GM12872 (cell line): ENCODE data around the gene CYP27C1.

Source experiments
- TF ChIP-seq, protein P1 (sequence below): IDR thresholded peaks from 3 replicates; pipeline ENCODE4 v1.5.1; 2011; ENCODE audit warnings: low read depth, mild to moderate bottlenecking, low read length, moderate library complexity; ENCODE audit not compliant: insufficient read depth

Gene CYP27C1, protein sequence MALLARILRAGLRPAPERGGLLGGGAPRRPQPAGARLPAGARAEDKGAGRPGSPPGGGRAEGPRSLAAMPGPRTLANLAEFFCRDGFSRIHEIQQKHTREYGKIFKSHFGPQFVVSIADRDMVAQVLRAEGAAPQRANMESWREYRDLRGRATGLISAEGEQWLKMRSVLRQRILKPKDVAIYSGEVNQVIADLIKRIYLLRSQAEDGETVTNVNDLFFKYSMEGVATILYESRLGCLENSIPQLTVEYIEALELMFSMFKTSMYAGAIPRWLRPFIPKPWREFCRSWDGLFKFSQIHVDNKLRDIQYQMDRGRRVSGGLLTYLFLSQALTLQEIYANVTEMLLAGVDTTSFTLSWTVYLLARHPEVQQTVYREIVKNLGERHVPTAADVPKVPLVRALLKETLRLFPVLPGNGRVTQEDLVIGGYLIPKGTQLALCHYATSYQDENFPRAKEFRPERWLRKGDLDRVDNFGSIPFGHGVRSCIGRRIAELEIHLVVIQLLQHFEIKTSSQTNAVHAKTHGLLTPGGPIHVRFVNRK

DNA sequence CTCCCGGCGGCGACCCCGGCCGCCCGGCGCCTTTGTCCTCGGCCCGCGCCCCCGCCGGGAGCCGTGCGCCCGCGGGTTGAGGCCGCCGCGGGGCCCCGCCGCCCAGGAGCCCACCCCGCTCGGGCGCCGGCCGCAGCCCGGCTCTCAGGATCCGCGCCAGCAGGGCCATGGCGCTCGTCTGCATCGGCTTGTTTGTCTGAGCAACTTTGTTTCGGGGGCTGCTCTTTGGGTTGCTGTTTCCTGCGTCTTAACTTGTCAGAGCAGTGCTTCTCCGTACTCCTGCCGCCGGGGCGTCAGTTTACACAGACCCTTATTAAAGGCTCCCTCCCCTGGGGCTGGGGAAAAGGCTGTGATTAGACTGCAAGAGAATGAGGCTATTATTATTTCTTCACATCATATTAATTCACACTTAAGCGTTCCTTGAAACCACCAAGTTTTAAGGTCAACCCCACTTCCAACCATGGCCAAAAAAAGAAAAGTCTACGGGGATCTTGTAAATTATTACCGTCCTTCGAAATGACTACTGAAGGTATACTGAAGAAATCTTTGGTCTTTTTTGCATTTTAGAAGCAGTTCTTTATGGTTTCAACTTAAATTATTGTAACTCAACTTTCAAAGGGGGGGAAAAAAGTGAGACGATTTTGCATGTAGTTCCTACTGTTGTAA is at the start of gene CYP27C1:
CYP27C1 (minus strand) TSS at position 198 of the 666 bp plus-strand sequence; CDS start at position 169, 29 bp downstream.
- TF ChIP-seq, protein P1, sequence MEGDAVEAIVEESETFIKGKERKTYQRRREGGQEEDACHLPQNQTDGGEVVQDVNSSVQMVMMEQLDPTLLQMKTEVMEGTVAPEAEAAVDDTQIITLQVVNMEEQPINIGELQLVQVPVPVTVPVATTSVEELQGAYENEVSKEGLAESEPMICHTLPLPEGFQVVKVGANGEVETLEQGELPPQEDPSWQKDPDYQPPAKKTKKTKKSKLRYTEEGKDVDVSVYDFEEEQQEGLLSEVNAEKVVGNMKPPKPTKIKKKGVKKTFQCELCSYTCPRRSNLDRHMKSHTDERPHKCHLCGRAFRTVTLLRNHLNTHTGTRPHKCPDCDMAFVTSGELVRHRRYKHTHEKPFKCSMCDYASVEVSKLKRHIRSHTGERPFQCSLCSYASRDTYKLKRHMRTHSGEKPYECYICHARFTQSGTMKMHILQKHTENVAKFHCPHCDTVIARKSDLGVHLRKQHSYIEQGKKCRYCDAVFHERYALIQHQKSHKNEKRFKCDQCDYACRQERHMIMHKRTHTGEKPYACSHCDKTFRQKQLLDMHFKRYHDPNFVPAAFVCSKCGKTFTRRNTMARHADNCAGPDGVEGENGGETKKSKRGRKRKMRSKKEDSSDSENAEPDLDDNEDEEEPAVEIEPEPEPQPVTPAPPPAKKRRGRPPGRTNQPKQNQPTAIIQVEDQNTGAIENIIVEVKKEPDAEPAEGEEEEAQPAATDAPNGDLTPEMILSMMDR, result no peak

DNA sequence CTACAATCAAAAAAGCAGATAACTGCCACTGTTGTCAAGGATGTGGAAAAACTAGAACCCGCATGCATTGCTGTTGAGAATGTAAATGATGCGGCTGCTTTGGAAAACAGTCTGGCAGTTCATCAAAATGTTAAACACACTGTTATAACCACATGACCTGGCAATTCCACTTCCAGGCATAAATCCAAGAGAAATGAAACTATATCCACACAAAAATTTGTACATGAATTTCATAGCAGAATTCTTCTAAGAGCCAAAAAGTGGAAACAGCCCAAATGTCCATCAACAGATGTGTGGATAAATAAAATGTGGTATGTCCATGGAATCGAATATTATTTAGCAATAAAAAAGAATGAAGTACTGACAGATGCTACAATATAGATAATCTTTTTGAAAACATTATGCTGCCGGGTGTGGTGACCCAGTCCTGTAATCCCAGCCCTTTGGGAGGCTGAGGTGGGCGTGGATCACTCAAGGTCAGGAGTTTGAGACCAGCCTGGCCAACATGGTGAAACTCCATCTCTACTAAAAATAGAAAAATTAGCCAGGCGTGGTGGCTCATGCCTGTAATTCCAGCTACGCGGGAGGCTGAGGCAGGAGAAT is 41.8 kb upstream of the CYP27C1 start:
- TF ChIP-seq, protein P1, result no peak

DNA sequence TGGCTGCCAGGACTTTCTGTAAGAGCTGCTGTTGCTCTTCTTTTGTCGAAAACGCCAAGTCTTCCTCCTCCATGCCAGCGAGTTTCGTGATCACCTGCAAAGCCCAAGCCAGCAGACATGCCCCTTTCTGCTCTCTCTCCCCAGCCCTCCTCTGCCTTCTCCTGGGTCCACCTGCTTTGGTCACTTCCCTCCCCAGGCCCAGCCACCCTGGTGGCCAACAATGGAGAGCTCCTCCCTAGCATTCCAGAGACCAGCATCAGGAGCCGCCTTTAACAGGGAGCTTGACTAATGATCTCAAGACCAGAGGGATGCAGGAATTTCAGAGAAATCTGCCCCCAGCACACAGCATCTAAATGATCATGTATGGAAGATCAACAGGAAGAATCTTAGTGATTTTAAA is 39.3 kb upstream of the CYP27C1 start:
- TF ChIP-seq, protein P1, result no peak

DNA sequence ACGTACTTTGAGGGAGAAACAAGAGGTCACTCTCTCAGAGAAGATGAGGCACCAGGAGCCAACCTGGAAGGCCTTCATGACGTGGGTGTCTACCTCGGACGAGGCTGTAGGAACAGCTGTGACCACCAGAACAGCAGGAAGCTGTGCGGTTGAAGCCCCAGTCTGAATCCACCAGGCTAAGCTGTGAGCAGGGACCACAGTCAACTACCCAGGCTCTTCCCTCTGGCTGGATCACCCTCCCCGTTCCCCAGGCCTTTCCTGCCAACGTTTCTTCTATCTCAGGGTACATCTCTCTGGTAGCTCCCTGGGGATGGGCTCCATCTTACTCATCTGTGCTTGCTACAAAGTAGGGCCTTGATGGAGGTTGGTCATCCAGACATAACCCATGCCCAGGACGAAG is 36.8 kb upstream of the CYP27C1 start:
- TF ChIP-seq, protein P1, result no peak

DNA sequence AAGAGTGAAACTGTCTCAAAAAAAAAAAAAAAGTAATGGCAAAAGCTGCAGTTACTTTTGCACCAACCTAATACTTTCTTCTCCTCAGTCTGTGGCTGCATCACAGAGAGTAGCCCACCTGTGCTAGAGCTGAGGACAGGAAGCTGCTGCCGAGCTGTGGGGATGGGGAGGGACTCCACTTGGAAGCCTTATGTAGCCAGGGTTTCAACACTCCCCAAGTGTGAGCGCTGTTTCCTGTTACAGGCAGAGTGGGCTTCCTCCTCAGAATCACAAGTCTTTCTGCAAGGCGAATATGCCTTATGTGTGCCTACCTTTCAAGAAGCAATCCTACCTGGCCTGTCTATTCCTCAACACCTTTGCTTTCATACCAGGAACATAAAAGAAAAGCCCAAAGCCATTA is 36.3 kb upstream of the CYP27C1 start:
- TF ChIP-seq, protein P1, result no peak

DNA sequence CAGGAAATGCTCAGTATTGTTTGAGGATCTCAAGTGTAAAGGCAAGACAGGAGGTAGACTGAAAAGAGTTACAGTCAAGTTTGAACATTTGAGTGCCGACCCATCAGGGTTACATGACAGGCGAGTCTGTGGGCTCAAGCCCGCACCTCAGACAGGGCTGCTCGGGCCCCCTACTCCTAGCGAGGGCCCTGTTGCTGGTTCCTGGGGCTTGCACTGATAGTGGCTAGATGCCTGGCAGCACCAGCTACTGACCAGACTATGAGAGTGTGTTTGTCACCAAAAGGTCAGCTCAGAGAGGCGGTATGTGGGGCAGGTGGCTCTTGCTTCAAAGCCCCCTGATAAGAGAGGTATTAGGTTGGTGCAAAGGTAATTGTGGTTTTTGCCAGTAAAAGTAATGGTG is 35.6 kb upstream of the CYP27C1 start:
- TF ChIP-seq, protein P1, result no peak

DNA sequence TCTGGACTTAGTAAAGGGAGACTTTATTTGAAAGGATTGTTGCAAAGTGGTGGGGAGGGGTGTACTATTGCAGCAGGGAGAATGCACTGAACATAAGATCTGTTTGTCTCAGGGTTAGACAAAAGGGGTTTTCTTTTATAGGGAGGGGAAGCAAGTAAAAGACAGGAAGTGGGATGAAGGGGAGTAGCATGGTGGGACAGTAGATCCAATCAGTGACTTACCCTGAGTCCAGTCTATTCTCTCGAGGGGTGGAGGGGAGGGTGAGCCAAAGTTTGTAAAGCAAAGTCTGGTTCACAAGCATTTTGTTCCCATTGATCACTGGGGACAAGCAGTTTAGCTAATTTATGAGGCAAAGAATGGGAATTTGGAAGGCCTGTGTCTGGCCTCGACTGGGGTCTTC is 35.0 kb upstream of the CYP27C1 start:
- TF ChIP-seq, protein P1, result no peak
